ENCODE measurements around the gene SIRPA. TPM values are rescaled to one million over a fixed set of nuclear protein-coding genes. Genes with fewer than 3 reads are reported as not detected.

SIRPA gene
- total and polyA plus RNA-seq, 2 of the 4 experiments (the other 2 are of a cell fraction), result 9.9 to 40.2 TPM

- Histone ChIP-seq H3K4ac (ENCODE audit: low read depth, low read length) (no peak overlapping the region), H3K4me2 (ENCODE audit: low read depth, low read length) (no peak overlapping the region), H2AK9ac (replicated peaks; ENCODE audit: low read depth, low read length, poor library complexity) (no peak overlapping the region), H3K27ac (ENCODE audit: insufficient read depth, low read length) (no peak overlapping the region), H3K27me3 (ENCODE audit: control insufficient read depth, insufficient read depth, low read length) (no peaks in the 10 kb centered on the region), H2BK15ac (ENCODE audit: low read depth, low read length) (no peak overlapping the region), H2AFZ (replicated peaks; ENCODE audit: low read length, poor library complexity) (no peak overlapping the region), H3K4me1 (ENCODE audit: control insufficient read depth, insufficient read depth, low read length) (peaks cover 16% of the 10 kb centered on the region), H3K9ac (ENCODE audit: low read depth, low read length) (no peak overlapping the region), H3K14ac (replicated peaks; ENCODE audit: low read depth, low read length) (no peak overlapping the region), H3K36me3 (ENCODE audit: control insufficient read depth, insufficient read depth, low read length) (peaks cover 6% of the 10 kb centered on the region), H2BK5ac (ENCODE audit: low read depth, low read length, poor library complexity, severe bottlenecking) (no peak overlapping the region), H2BK120ac (ENCODE audit: low read depth, low read length) (no peak overlapping the region), H2BK20ac (ENCODE audit: low read depth, low read length) (no peak overlapping the region), H3K9me3 (ENCODE audit: control insufficient read depth, insufficient read depth, low read length) (no peaks in the 10 kb centered on the region), H2AK5ac (ENCODE audit: low read depth, low read length) (no peak overlapping the region), H3K23ac (ENCODE audit: low read depth, low read length) (no peak overlapping the region), H4K20me1 (ENCODE audit: insufficient read depth, low read length) (peaks cover 28% of the 10 kb centered on the region), H4K5ac (ENCODE audit: low read depth, low read length) (no peak overlapping the region), H3K4me3 (ENCODE audit: insufficient read depth, low read depth, low read length) (no peak overlapping the region), H3K18ac (ENCODE audit: low read depth, low read length) (no peak overlapping the region), H3K79me1 (ENCODE audit: low read depth in 1 of 2, low read length in 2 of 2) (peaks cover 39 to 64% of the 10 kb centered on the region in 2 experiments), H3K56ac (ENCODE audit: extremely low read depth, insufficient read depth, low read length) (no peak overlapping the region), H4K8ac (ENCODE audit: low read depth in 2 of 2, low read length in 2 of 2) (0 out of 4 replicates have a peak overlapping the region, but pooled peaks of 1 of the 2 experiments have one; percentile 10), H3K9me1 (ENCODE audit: insufficient read depth, low read length) (peaks cover 3% of the 10 kb centered on the region; the same call in 1 of the 2 replicates), H4K91ac (ENCODE audit: insufficient read depth, low read depth, low read length) (no peak overlapping the region)
- DNase-seq (no peak), ATAC-seq (ENCODE audit: low read depth) (no peak)
- CTCF ChIA-PET, result interaction anchor here (0.6 kb wide), 1 partner anchor 130 kb away, joined by 4 read pairs; no protein-coding TSS in a partner anchor
- POLR2A ChIA-PET (ENCODE audit: unreplicated experiment), result interaction anchor here (0.6 kb wide), 1 partner anchor 30 kb away, joined by 4 read pairs; no protein-coding TSS in a partner anchor
- in situ Hi-C loops (cut with MboI; ENCODE audit: low sequenced_read_pairs), result no loop called here
- intact Hi-C loops (cut with micrococcal nuclease), result loop anchor here (5.0 kb wide), 1 partner anchor 136 kb away; no protein-coding TSS in a partner anchor
- no TSS peak for BruUV-seq (replicated peaks)
- 33% methylated on average over 1 of the region's 15 CpGs; no CpG with 5 or more reads in 1 of the 2 experiments for WGBS, 2 experiments (ENCODE audit: extremely low coverage in 2 of 2, insufficient read length in 1 of 2)
- TF ChIP-seq USF2 (IDR thresholded peaks at IDR 0.05; ENCODE audit: low read depth, low read length) (no peak), SMC3 (IDR thresholded peaks at IDR 0.05; ENCODE audit: low read depth, low read length) (no peak), MXI1 (IDR thresholded peaks at IDR 0.05; ENCODE audit: borderline replicate concordance, low read depth, low read length) (no peak), NFE2L2 (IDR thresholded peaks at IDR 0.05; ENCODE audit: low read depth, low read length) (no peak), POLR2A (IDR thresholded peaks at IDR 0.05; ENCODE audit: low read depth, low read length) (no peak), BHLHE40 (IDR thresholded peaks at IDR 0.05; ENCODE audit: low read depth, low read length) (no peak), CTCF (conservative IDR thresholded peaks at IDR 0.05; ENCODE audit: low read depth, low read length) (no peak), ELK1 (IDR thresholded peaks at IDR 0.05; ENCODE audit: borderline replicate concordance, low read depth, low read length) (no peak), MAZ (IDR thresholded peaks at IDR 0.05; ENCODE audit: borderline replicate concordance, low read depth, low read length) (no peak), FOS (IDR thresholded peaks at IDR 0.05; ENCODE audit: low read depth, low read length) (no peak)
- dilution Hi-C loops (cut with HindIII; ENCODE audit: low sequenced_read_pairs, unreplicated experiment), result no loop called here
Observed at GRCh38 chr20:1898482-1899240, 3.5 kb downstream of the SIRPA start.
